GM21390 (cell line): ENCODE data around the gene BMP3.
A peak's percentile ranks its signal among the peaks of the same experiment; 100 is the strongest.

ENCODE experiments used
- ATAC-seq: cut with Tn5 transposase; IDR thresholded peaks from one replicate; pipeline ENCODE4 v1.9.1; 2021; ENCODE audit not compliant: unreplicated experiment

The BMP3 gene

GRCh38 chr4:81040012-81040659 is 9.6 kb downstream of the BMP3 start:
- peak; percentile 55 for ATAC-seq

- ATAC-seq, result no peak
Measured at GRCh38 chr4:81042578-81043365, 12.3 kb downstream of the BMP3 start.

GRCh38 chr4:81049330-81049729 is 18.8 kb downstream of the BMP3 start:
- no peak for ATAC-seq

GRCh38 chr4:81049907-81050306 is 19.4 kb downstream of the BMP3 start:
- no peak for ATAC-seq

- peak; percentile 98 for ATAC-seq
Measured at GRCh38 chr4:81052119-81053068, 21.9 kb downstream of the BMP3 start.

GRCh38 chr4:81058621-81059020 is 28.1 kb downstream of the BMP3 start:
- no peak for ATAC-seq

- no peak for ATAC-seq
Measured at GRCh38 chr4:81060587-81061343, 30.3 kb downstream of the BMP3 start.

GRCh38 chr4:81061344-81061730 is 30.8 kb downstream of the BMP3 start:
- no peak for ATAC-seq

- ATAC-seq, result no peak
Measured at GRCh38 chr4:81062001-81062400, 31.5 kb downstream of the BMP3 start.

GRCh38 chr4:81065446-81065845 is 34.9 kb downstream of the BMP3 start:
- no peak for ATAC-seq

GRCh38 chr4:81069706-81070331 is 39.3 kb downstream of the BMP3 start:
- ATAC-seq, result peak; percentile 99

- no peak for ATAC-seq
Measured at GRCh38 chr4:81071013-81071412, 40.5 kb downstream of the BMP3 start.

- no peak for ATAC-seq
Measured at GRCh38 chr4:81081156-81081555, 50.6 kb downstream of the BMP3 start.

- ATAC-seq, result no peak
Measured at GRCh38 chr4:81084029-81084428, 53.5 kb downstream of the BMP3 start.

- ATAC-seq, result no peak
Measured at GRCh38 chr4:81084634-81085033, 54.1 kb downstream of the BMP3 start.

GRCh38 chr4:81085291-81085690 is 54.8 kb downstream of the BMP3 start:
- no peak for ATAC-seq

GRCh38 chr4:81085979-81086378 is 55.5 kb downstream of the BMP3 start:
- no peak for ATAC-seq

- ATAC-seq, result no peak
Measured at GRCh38 chr4:81093720-81094401, 63.4 kb downstream of the BMP3 start.

- ATAC-seq, result no peak
Measured at GRCh38 chr4:81095389-81095788, 64.9 kb downstream of the BMP3 start.

GRCh38 chr4:81096566-81096965 is 66.1 kb downstream of the BMP3 start:
- ATAC-seq, result no peak
